Sigmoid colon (tissue), 3 donors: ENCODE measurements around the gene CNPY1.

Source experiments
- CTCF ChIP-seq, 4 experiments: fragments of 450-650 bp in 3 of 4; fragments of 200-600 bp in 1 of 4; IDR thresholded peaks; one replicate each; pipeline ENCODE4 v1.5.1; 2016 to 2019; ENCODE audit warnings: antibody characterized with exemption in 4 of 4, mild to moderate bottlenecking in 3 of 4, moderate library complexity in 2 of 4
- POLR2A ChIP-seq, 2 donors: fragments of 450-650 bp; IDR thresholded peaks; one replicate each; pipeline ENCODE4 v1.6.1; 2016; ENCODE audit warnings: antibody characterized with exemption in 2 of 2, mild to moderate bottlenecking in 2 of 2, moderate library complexity in 2 of 2

- TF ChIP-seq CTCF (IDR thresholded peaks at IDR 0.05), result no peak
- TF ChIP-seq POLR2A (IDR thresholded peaks at IDR 0.05), result no peak
Observed at GRCh38 chr7:155593461-155594162, 47.3 kb upstream of the CNPY1 start.
